ENCODE measurements around the gene CNTRL.

Gene CNTRL

GRCh38 chr9:121220996-121221663, 146.4 kb downstream of the CNTRL start:
- H3K4me3 ChIP-seq (ENCODE audit: control insufficient read depth, low read depth, low read length): no peak overlapping the region
- DNase-seq (ENCODE audit: low read depth): no peak
- no peak for TF ChIP-seq CTCF (IDR thresholded peaks at IDR 0.05; ENCODE audit: control insufficient read depth, insufficient read depth, low read depth, low read length, missing control alignments)

- DNase-seq (ENCODE audit: low read depth): no peak
- no peak overlapping the region for H3K4me3 ChIP-seq (ENCODE audit: control insufficient read depth, low read depth, low read length)
- TF ChIP-seq CTCF (IDR thresholded peaks at IDR 0.05; ENCODE audit: control insufficient read depth, insufficient read depth, low read depth, low read length, missing control alignments): no peak
Observed at GRCh38 chr9:121221664-121222055, 146.9 kb downstream of the CNTRL start.

- no peak overlapping the region for H3K4me3 ChIP-seq (ENCODE audit: control insufficient read depth, low read depth, low read length)
- no peak for DNase-seq (ENCODE audit: low read depth)
- peak; percentile 71 for TF ChIP-seq CTCF (IDR thresholded peaks at IDR 0.05; ENCODE audit: control insufficient read depth, insufficient read depth, low read depth, low read length, missing control alignments)
Observed at GRCh38 chr9:121222524-121223171, 147.9 kb downstream of the CNTRL start.

- H3K4me3 ChIP-seq (ENCODE audit: control insufficient read depth, low read depth, low read length): no peak overlapping the region
- TF ChIP-seq CTCF (IDR thresholded peaks at IDR 0.05; ENCODE audit: control insufficient read depth, insufficient read depth, low read depth, low read length, missing control alignments): no peak
- no peak for DNase-seq (ENCODE audit: low read depth)
Observed at GRCh38 chr9:121225240-121225639, 150.5 kb downstream of the CNTRL start.

- no peak overlapping the region for H3K4me3 ChIP-seq (ENCODE audit: control insufficient read depth, low read depth, low read length)
- TF ChIP-seq CTCF (IDR thresholded peaks at IDR 0.05; ENCODE audit: control insufficient read depth, insufficient read depth, low read depth, low read length, missing control alignments): no peak
Observed at GRCh38 chr9:121226175-121226574, 151.4 kb downstream of the CNTRL start.

More at GRCh38 chr9:121226175-121226574, 151.4 kb downstream of the CNTRL start:
- no peak for DNase-seq (ENCODE audit: low read depth)

Data from AG09309 (cell line).